SK-N-SH (cell line): Measurements from ENCODE around the gene SH3GLB2. TPM values are rescaled to one million over a fixed set of nuclear protein-coding genes. Genes with fewer than 3 reads are reported as not detected.

ENCODE experiments used
- CTCF ChIA-PET: fragments of 300-600, 350-600 bp; formaldehyde crosslinking; extraction: SDS; loops from one replicate; lab custom pipeline; 2021; lab: Yijun Ruan, JAX
- POLR2A ChIA-PET: fragments of 350-600 bp; sonication (Branson Sonifier 250); formaldehyde crosslinking; extraction: SDS; loops from one replicate; lab custom pipeline; 2020; ENCODE audit warnings: antibody characterized with exemption, inconsistent platforms; lab: Yijun Ruan, JAX
- DNase-seq: peaks from one replicate; pipeline ENCODE4 v3.0.0; 2012
- H2AFZ ChIP-seq: fragments of 200-600 bp; sonication (generic); 2 replicates; pipeline ENCODE4 v1.8.1; 2016; ENCODE audit warnings: antibody characterized with exemption, mild to moderate bottlenecking, low read depth
- H3F3A ChIP-seq: fragments of 200-600 bp; sonication (generic); replicated peaks from 2 replicates; pipeline ENCODE3; 2016; ENCODE audit warnings: antibody characterized with exemption, mild to moderate bottlenecking; ENCODE audit not compliant: insufficient read depth
- H3K27ac ChIP-seq, 2 experiments: fragments of 200-500 bp in 1 of 2; fragments of 200-600 bp in 1 of 2; sonication (Bioruptor generic) in 1 of 2; sonication (generic), shearing (Covaris generic) in 1 of 2; 2 replicates each; pipeline versions ENCODE4 v1.5.1 to v1.6.1; 2014 to 2016; ENCODE audit warnings: low read depth in 2 of 2, inconsistent platforms in 1 of 2, low read length in 1 of 2, mild to moderate bottlenecking in 1 of 2, mixed read lengths in 1 of 2
- H3K27me3 ChIP-seq: fragments of 200-600 bp; sonication (generic), shearing (Covaris generic); 2 replicates; pipeline ENCODE4 v1.6.1; 2016; ENCODE audit warnings: mixed run types; ENCODE audit not compliant: insufficient read depth
- H3K36me3 ChIP-seq, 2 experiments: fragments of 200-500 bp in 1 of 2; fragments of 200-600 bp in 1 of 2; sonication (Bioruptor generic) in 1 of 2; sonication (generic) in 1 of 2; replicated peaks in 1 of 2; 2 replicates each; pipeline versions ENCODE3 to v1.5.1; 2014 to 2016; ENCODE audit warnings: low read length in 1 of 2, mild to moderate bottlenecking in 1 of 2; ENCODE audit not compliant: insufficient read depth in 2 of 2, control insufficient read depth in 1 of 2
- H3K4me1 ChIP-seq, 2 experiments: fragments of 200-500 bp in 1 of 2; fragments of 200-600 bp in 1 of 2; sonication (Bioruptor generic) in 1 of 2; sonication (generic), shearing (Covaris generic) in 1 of 2; 2 replicates each; pipeline versions ENCODE4 v1.5.1 to v1.6.1; 2014 to 2016; ENCODE audit warnings: low read depth in 1 of 2, low read length in 1 of 2, mixed run types in 1 of 2; ENCODE audit not compliant: insufficient read depth in 2 of 2, control insufficient read depth in 1 of 2
- H3K4me2 ChIP-seq: fragments of 200-600 bp; sonication (generic), shearing (Covaris generic); 2 replicates; pipeline ENCODE4 v1.6.1; 2017; ENCODE audit warnings: mixed run types
- H3K4me3 ChIP-seq, 2 experiments: fragments of 200-500 bp in 1 of 2; fragments of 200-600 bp in 1 of 2; sonication (Bioruptor generic) in 1 of 2; sonication (generic), shearing (Covaris generic) in 1 of 2; 2 replicates each; pipeline versions ENCODE4 v1.5.1 to v1.8.1; 2014 to 2016; ENCODE audit warnings: low read depth in 2 of 2, inconsistent platforms in 1 of 2, low read length in 1 of 2, mild to moderate bottlenecking in 1 of 2, mixed read lengths in 1 of 2, moderate library complexity in 1 of 2
- H3K79me2 ChIP-seq: fragments of 200-600 bp; sonication (generic); 2 replicates; pipeline ENCODE4 v1.8.1; 2017; ENCODE audit warnings: mild to moderate bottlenecking; ENCODE audit not compliant: insufficient read depth
- H3K9ac ChIP-seq: fragments of 200-600 bp; sonication (generic); 2 replicates; pipeline ENCODE4 v1.6.1; 2017; ENCODE audit warnings: mixed run types
- H3K9me2 ChIP-seq: fragments of 200-600 bp; sonication (generic); 2 replicates; pipeline ENCODE4 v1.6.1; 2017; ENCODE audit warnings: mixed run types
- H3K9me3 ChIP-seq: fragments of 200-600 bp; sonication (generic); 2 replicates; pipeline ENCODE4 v1.6.1; 2017; ENCODE audit warnings: mixed run types, mild to moderate bottlenecking, moderate library complexity
- H4K20me1 ChIP-seq: fragments of 200-600 bp; sonication (generic); 2 replicates; pipeline ENCODE4 v1.6.1; 2017; ENCODE audit warnings: mild to moderate bottlenecking, mixed run types; ENCODE audit not compliant: insufficient read depth
- CHD2 ChIP-seq: fragments of 150-350 bp; IDR thresholded peaks from 2 replicates; pipeline ENCODE4 v1.6.1; 2018; ENCODE audit warnings: low read length; ENCODE audit not compliant: partially characterized antibody
- FOSL2 ChIP-seq: IDR thresholded peaks from 2 replicates; pipeline ENCODE4 v1.4.0; 2012; ENCODE audit warnings: low read depth, mild to moderate bottlenecking, moderate library complexity, borderline replicate concordance
- MXI1 ChIP-seq: IDR thresholded peaks from 2 replicates; pipeline ENCODE4 v1.6.1; 2012; ENCODE audit warnings: mild to moderate bottlenecking, low read depth, low read length, improper control_type of control experiment
- RFX5 ChIP-seq: IDR thresholded peaks from 2 replicates; pipeline ENCODE4 v1.6.1; 2012; ENCODE audit warnings: mild to moderate bottlenecking, improper control_type of control experiment, low read length
- RXRA ChIP-seq: IDR thresholded peaks from 2 replicates; pipeline ENCODE4 v1.4.0; 2012; ENCODE audit warnings: low read depth, mild to moderate bottlenecking, borderline replicate concordance
- WGBS: methylation state at CpG from one replicate; pipeline ENCODE4 v1.1.6; 2017; ENCODE audit warnings: low lambda C conversion rate; 5-methylcytosine and 5-hydroxymethylcytosine counted together
- polyA plus RNA-seq, 3 experiments: library from polyadenylated mRNA; depleted of rRNA; stranded (reverse); fragments of >200 nt; gene quantifications; 2 replicates each; pipeline ENCODE4 v1.2.3, GENCODE V29; 2012
- TF ChIP-seq, protein P1 (sequence below): IDR thresholded peaks from 2 replicates; pipeline ENCODE4 v1.4.0; 2012; ENCODE audit warnings: low read depth, borderline replicate concordance
- TF ChIP-seq, protein P2 (sequence below): IDR thresholded peaks from 2 replicates; pipeline ENCODE4 v1.6.1; 2012; ENCODE audit warnings: mild to moderate bottlenecking, low read depth, low read length, moderate library complexity
- TF ChIP-seq, protein P3 (sequence below): fragments of 150-350 bp; IDR thresholded peaks from 2 replicates; pipeline ENCODE4 v1.6.1; 2017; ENCODE audit warnings: antibody characterized with exemption, low read length, low read depth, borderline replicate concordance

The SH3GLB2 gene
- polyA plus RNA-seq, 1 of the 3 experiments (the other 2 are of a cell fraction), result 94.4 TPM

DNA sequence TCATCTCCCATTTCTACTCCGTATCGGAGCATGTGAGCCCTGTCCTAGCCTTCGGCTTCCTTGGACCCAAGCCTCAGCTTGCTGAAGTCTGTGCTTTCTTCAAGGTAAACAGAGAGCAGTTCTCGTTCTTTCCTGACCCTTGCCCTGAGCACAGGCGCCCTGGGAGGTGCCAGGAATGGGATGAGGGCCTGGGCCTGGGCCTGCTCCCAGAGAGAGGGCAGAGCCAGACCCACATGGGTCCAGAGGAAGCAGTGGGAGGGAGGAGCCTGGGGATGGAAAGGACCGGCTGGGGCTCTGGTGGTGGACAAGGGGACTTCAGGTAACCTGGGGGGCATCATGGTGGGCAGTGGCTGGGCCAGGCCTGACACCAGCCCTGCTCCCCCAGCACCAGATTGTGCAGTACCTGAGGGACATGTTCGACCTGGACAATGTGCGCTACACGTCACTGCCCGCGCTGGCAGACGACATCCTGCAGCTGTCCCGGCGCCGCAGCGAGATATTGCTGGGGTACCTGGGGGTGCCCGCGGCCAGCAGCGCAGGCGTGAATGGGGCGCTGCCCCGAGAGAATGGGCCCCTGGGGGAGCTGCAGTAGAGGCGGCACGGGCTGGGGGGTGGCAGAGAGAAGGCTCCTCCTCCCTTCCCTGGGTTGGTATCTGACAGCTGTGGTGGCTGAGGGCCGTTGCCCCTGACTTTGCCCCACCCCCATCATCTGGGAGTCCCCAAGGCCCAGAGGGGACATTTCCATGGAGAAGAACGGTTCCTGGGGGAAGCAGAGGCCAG is 41.9 kb upstream of the SH3GLB2 start (continued):
- no peak for TF ChIP-seq RXRA

DNA sequence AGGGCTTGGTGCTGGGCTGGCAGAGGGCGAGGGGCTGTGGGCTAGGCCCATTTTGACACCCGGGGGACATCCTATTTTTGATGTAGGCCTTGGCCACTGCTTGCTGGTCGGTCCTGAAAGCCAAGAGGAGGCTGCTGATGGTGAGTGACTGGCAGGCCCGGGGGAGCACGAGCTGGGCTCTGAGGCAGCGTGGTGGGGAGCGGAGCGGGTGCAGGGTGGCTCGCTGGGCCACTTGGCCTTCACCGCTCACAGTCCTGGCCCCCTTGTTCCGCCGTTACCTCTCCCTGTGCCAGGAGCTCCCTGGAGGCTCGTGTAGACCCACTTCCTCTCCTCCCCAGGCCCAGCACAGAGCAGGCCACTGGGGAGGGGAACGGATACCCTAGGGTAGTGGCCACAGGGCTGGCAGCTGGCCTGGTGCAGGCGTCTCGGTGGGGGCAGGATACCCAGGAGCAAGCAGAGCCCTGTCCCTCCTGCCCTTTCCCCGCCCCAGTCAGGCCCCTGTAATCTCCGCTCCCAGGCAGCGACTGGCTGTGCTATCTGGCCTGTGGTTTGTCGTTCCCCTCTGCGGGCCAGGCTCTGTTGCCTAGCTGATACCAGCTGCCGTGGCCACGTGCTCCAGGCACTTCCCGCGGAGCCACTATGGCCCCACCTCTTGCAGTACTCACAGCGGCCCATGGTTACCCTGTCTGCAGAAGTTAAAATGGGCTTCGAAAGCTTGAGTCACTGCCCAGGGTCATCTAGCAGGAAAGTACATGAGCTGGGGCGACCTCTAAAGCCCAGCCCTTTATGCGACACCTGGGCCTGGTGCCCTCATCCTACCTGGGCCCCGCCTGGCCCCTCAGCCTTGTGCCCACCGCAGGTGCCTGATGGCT is 41.1 kb upstream of the SH3GLB2 start:
- H3K9ac ChIP-seq, result no peak overlapping the region
- H3K9me3 ChIP-seq, result no peaks in the 10 kb centered on the region
- peak; percentile 72 for DNase-seq
- H3K4me3 ChIP-seq, result no peak overlapping the region
- POLR2A ChIA-PET, result no interaction called here
- H4K20me1 ChIP-seq, result no peaks in the 10 kb centered on the region
- H3K4me2 ChIP-seq, result no peak overlapping the region
- H3K27ac ChIP-seq, result peak overlapping the region in 1 of 2 experiments; percentile 80; a peak in 2 of 4 replicates
- H2AFZ ChIP-seq, result no peak overlapping the region
- H3F3A ChIP-seq, result peaks cover 2% of the 10 kb centered on the region
- TF ChIP-seq, protein P1, sequence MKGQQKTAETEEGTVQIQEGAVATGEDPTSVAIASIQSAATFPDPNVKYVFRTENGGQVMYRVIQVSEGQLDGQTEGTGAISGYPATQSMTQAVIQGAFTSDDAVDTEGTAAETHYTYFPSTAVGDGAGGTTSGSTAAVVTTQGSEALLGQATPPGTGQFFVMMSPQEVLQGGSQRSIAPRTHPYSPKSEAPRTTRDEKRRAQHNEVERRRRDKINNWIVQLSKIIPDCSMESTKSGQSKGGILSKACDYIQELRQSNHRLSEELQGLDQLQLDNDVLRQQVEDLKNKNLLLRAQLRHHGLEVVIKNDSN, result no peak
- TF ChIP-seq CHD2, result no peak
- no peak for TF ChIP-seq FOSL2
- peak; percentile 75 for TF ChIP-seq MXI1
- TF ChIP-seq RFX5, result no peak
- no peak for TF ChIP-seq RXRA
- TF ChIP-seq, protein P2, sequence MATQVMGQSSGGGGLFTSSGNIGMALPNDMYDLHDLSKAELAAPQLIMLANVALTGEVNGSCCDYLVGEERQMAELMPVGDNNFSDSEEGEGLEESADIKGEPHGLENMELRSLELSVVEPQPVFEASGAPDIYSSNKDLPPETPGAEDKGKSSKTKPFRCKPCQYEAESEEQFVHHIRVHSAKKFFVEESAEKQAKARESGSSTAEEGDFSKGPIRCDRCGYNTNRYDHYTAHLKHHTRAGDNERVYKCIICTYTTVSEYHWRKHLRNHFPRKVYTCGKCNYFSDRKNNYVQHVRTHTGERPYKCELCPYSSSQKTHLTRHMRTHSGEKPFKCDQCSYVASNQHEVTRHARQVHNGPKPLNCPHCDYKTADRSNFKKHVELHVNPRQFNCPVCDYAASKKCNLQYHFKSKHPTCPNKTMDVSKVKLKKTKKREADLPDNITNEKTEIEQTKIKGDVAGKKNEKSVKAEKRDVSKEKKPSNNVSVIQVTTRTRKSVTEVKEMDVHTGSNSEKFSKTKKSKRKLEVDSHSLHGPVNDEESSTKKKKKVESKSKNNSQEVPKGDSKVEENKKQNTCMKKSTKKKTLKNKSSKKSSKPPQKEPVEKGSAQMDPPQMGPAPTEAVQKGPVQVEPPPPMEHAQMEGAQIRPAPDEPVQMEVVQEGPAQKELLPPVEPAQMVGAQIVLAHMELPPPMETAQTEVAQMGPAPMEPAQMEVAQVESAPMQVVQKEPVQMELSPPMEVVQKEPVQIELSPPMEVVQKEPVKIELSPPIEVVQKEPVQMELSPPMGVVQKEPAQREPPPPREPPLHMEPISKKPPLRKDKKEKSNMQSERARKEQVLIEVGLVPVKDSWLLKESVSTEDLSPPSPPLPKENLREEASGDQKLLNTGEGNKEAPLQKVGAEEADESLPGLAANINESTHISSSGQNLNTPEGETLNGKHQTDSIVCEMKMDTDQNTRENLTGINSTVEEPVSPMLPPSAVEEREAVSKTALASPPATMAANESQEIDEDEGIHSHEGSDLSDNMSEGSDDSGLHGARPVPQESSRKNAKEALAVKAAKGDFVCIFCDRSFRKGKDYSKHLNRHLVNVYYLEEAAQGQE, result no peak
- TF ChIP-seq, protein P3, sequence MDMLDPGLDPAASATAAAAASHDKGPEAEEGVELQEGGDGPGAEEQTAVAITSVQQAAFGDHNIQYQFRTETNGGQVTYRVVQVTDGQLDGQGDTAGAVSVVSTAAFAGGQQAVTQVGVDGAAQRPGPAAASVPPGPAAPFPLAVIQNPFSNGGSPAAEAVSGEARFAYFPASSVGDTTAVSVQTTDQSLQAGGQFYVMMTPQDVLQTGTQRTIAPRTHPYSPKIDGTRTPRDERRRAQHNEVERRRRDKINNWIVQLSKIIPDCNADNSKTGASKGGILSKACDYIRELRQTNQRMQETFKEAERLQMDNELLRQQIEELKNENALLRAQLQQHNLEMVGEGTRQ, result peak; percentile 12; the same call in 1 of the 2 replicates
- TF ChIP-seq, all 33 proteins: peak for 2
- Histone ChIP-seq H3K27me3 (no peaks in the 10 kb centered on the region), H3K36me3 (peaks cover 0 to 22% of the 10 kb centered on the region in 2 experiments), H3K9me2 (no peaks in the 10 kb centered on the region), H3K79me2 (no peaks in the 10 kb centered on the region), H3K4me1 (peaks cover 0 to 17% of the 10 kb centered on the region in 2 experiments; a peak in 1 of 4 replicates)
- WGBS, result 87% methylated on average over 19 of the region's 31 CpGs
- CTCF ChIA-PET, result no interaction called here
